KMS-11 (cell line): Measurements from ENCODE around the gene CBLN4.

Source experiments
- H2AFZ ChIP-seq: fragments of 200-600 bp; sonication (generic); 2 replicates; pipeline ENCODE4 v1.6.1; 2016; ENCODE audit warnings: antibody characterized with exemption, mixed run types, low read depth
- H3K27ac ChIP-seq: fragments of 200-600 bp; sonication (generic); 2 replicates; pipeline ENCODE4 v1.6.1; 2016; ENCODE audit warnings: mild to moderate bottlenecking, mixed run types
- H3K27me3 ChIP-seq: fragments of 200-600 bp; sonication (generic); 2 replicates; pipeline ENCODE4 v1.6.1; 2017; ENCODE audit warnings: mild to moderate bottlenecking, low read depth, mixed run types, moderate library complexity; ENCODE audit not compliant: insufficient read depth
- H3K36me3 ChIP-seq: fragments of 200-600 bp; sonication (generic); 2 replicates; pipeline ENCODE4 v1.6.1; 2017; ENCODE audit warnings: mild to moderate bottlenecking, mixed run types; ENCODE audit not compliant: insufficient read depth
- H3K4me1 ChIP-seq: fragments of 200-600 bp; sonication (generic); 2 replicates; pipeline ENCODE4 v1.6.1; 2016; ENCODE audit warnings: mild to moderate bottlenecking, low read depth, mixed run types; ENCODE audit not compliant: poor library complexity, severe bottlenecking
- H3K4me2 ChIP-seq: fragments of 200-600 bp; sonication (generic); 2 replicates; pipeline ENCODE4 v1.7.0; 2016; ENCODE audit warnings: mild to moderate bottlenecking, mixed run types
- H3K4me3 ChIP-seq: fragments of 200-600 bp; sonication (generic); IDR thresholded peaks from 2 replicates; pipeline ENCODE4 v1.6.1; 2017; ENCODE audit warnings: low read depth, low read length, mixed read lengths; ENCODE audit not compliant: insufficient read depth
- H3K79me2 ChIP-seq: fragments of 200-600 bp; sonication (generic); 2 replicates; pipeline ENCODE4 v1.6.1; 2016; ENCODE audit warnings: low read depth, mixed run types; ENCODE audit not compliant: insufficient read depth
- H3K9ac ChIP-seq: fragments of 200-600 bp; sonication (generic); 2 replicates; pipeline ENCODE4 v1.6.1; 2016; ENCODE audit warnings: mild to moderate bottlenecking, mixed run types
- H4K20me1 ChIP-seq: fragments of 200-600 bp; sonication (generic); 2 replicates; pipeline ENCODE4 v1.6.1; 2016; ENCODE audit warnings: mild to moderate bottlenecking, mixed run types; ENCODE audit not compliant: insufficient read depth
- CTCF ChIP-seq: fragments of 200-600 bp; sonication (generic); conservative IDR thresholded peaks from 2 replicates; pipeline ENCODE4 v1.6.1; 2017; ENCODE audit warnings: low read depth, mild to moderate bottlenecking, antibody characterized with exemption, low read length, moderate library complexity, mixed read lengths

The CBLN4 gene

GRCh38 chr20:56005389-56005715 is at the start of gene CBLN4:
TSS of gene CBLN4 (minus strand) at chr20:56005519. CDS start at chr20:56004171, 1,348 bp downstream.
- H3K27me3 ChIP-seq: no peaks in the 10 kb centered on the region
- no peaks in the 10 kb centered on the region for H3K36me3 ChIP-seq
- no peak within 1 kb of the TSS for H3K4me3 ChIP-seq
- no peak within 1 kb of the TSS for H2AFZ ChIP-seq
- no peak within 1 kb of the TSS for H3K27ac ChIP-seq
- no peak within 1 kb of the TSS for H3K9ac ChIP-seq
- H3K4me2 ChIP-seq: no peak within 1 kb of the TSS
- no peaks in the 10 kb centered on the region for H4K20me1 ChIP-seq
- no peaks in the 10 kb centered on the region for H3K4me1 ChIP-seq
- no peaks in the 10 kb centered on the region for H3K79me2 ChIP-seq
- no peak for TF ChIP-seq CTCF

GRCh38 chr20:56043227-56043626 is 37.9 kb upstream of the CBLN4 start:
- H3K27ac ChIP-seq: no peak overlapping the region
- H3K4me2 ChIP-seq: no peak overlapping the region
- no peaks in the 10 kb centered on the region for H3K79me2 ChIP-seq

GRCh38 chr20:56032251-56032650 is 26.9 kb upstream of the CBLN4 start:
- H3K27me3 ChIP-seq: no peaks in the 10 kb centered on the region
- H2AFZ ChIP-seq: no peak overlapping the region
- H3K36me3 ChIP-seq: no peaks in the 10 kb centered on the region
- no peak overlapping the region for H3K9ac ChIP-seq
- no peaks in the 10 kb centered on the region for H3K4me1 ChIP-seq
- no peak for TF ChIP-seq CTCF
- no peaks in the 10 kb centered on the region for H4K20me1 ChIP-seq
- H3K4me2 ChIP-seq: no peak overlapping the region
- no peaks in the 10 kb centered on the region for H3K79me2 ChIP-seq
- no peak overlapping the region for H3K4me3 ChIP-seq
- H3K27ac ChIP-seq: no peak overlapping the region

More at GRCh38 chr20:56043227-56043626, 37.9 kb upstream of the CBLN4 start:
- Histone ChIP-seq H3K4me3 (no peak overlapping the region), H3K36me3 (no peaks in the 10 kb centered on the region), H3K27me3 (no peaks in the 10 kb centered on the region), H2AFZ (no peak overlapping the region), H4K20me1 (no peaks in the 10 kb centered on the region), H3K4me1 (no peaks in the 10 kb centered on the region), H3K9ac (no peak overlapping the region)
- no peak for TF ChIP-seq CTCF

- no peaks in the 10 kb centered on the region for H3K79me2 ChIP-seq
- H3K4me1 ChIP-seq: no peaks in the 10 kb centered on the region
- H3K4me2 ChIP-seq: no peak overlapping the region
- no peaks in the 10 kb centered on the region for H3K36me3 ChIP-seq
- H3K4me3 ChIP-seq: no peak overlapping the region
- no peak overlapping the region for H3K9ac ChIP-seq
- H4K20me1 ChIP-seq: no peaks in the 10 kb centered on the region
- no peaks in the 10 kb centered on the region for H3K27me3 ChIP-seq
- TF ChIP-seq CTCF: no peak
- no peak overlapping the region for H3K27ac ChIP-seq
- no peak overlapping the region for H2AFZ ChIP-seq
Measured at GRCh38 chr20:56018716-56019115, 13.4 kb upstream of the CBLN4 start.

DNA sequence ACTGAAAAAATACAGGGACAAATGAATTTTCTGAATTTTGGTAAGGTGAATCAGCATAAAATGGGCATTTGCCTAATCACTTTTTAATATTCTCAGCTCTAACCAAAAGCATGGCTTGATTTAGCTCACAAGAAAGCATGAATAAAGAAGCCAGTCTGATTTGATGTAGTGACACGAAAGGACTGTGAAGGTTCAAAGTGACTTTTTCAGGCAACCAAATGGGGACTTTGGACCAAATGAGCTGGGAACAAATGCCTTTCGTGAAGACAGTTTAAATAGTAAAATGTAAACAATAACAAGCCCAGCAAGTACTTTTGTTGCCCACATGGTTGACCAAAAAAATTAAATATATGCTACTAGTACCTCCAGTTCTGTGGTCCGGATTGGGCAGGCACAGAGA is 12.9 kb upstream of the CBLN4 start:
- H2AFZ ChIP-seq: no peak overlapping the region
- TF ChIP-seq CTCF: no peak
- no peak overlapping the region for H3K27ac ChIP-seq
- no peak overlapping the region for H3K4me3 ChIP-seq
- no peak overlapping the region for H3K4me2 ChIP-seq
- H3K4me1 ChIP-seq: no peaks in the 10 kb centered on the region
- H4K20me1 ChIP-seq: no peaks in the 10 kb centered on the region
- no peaks in the 10 kb centered on the region for H3K79me2 ChIP-seq
- H3K9ac ChIP-seq: no peak overlapping the region
- H3K36me3 ChIP-seq: no peaks in the 10 kb centered on the region
- H3K27me3 ChIP-seq: no peaks in the 10 kb centered on the region
